Measurements from ENCODE around the gene TUBA3C. TPM values are rescaled to one million over a fixed set of nuclear protein-coding genes. Genes with fewer than 3 reads are reported as not detected.

The TUBA3C gene
- total and polyA plus RNA-seq, 2 donors from 2014 or later, result not detected

GRCh38 chr13:19183676-19184075 lies 2.1 kb upstream of the TUBA3C start:
- Histone ChIP-seq H3K36me3 (ENCODE audit: control insufficient read depth in 2 of 3, insufficient read depth in 3 of 3, low read length in 3 of 3) (no peaks in the 10 kb centered on the region), H3K27me3 (ENCODE audit: control insufficient read depth, insufficient read depth, low read length) (no peaks in the 10 kb centered on the region), H3K9me3 (ENCODE audit: control insufficient read depth in 2 of 3, insufficient read depth in 1 of 3, low read length in 3 of 3) (no peaks in the 10 kb centered on the region), H3K9ac (ENCODE audit: low read length in 3 of 3) (no peak overlapping the region), H3K4me3 (ENCODE audit: low read length in 3 of 3) (no peak overlapping the region), H3K27ac (ENCODE audit: low read depth in 2 of 2, low read length in 2 of 2) (no peak overlapping the region), H3K4me1 (ENCODE audit: control insufficient read depth in 2 of 3, insufficient read depth in 2 of 3, low read depth in 1 of 3, low read length in 3 of 3) (no peaks in the 10 kb centered on the region)
- intact Hi-C loops (cut with DNase I), result no loop called here
- no peak for FAIRE-seq
- no peak for DNase-seq
- no peak for TF ChIP-seq CTCF (IDR thresholded peaks at IDR 0.05; ENCODE audit: borderline replicate concordance, extremely low read depth, insufficient read depth)

GRCh38 chr13:19182536-19182935 lies 912 bp upstream of the TUBA3C start:
- DNase-seq, result no peak
- H3K4me1 ChIP-seq (ENCODE audit: control insufficient read depth in 2 of 3, insufficient read depth in 2 of 3, low read depth in 1 of 3, low read length in 3 of 3), result no peaks in the 10 kb centered on the region
- intact Hi-C loops (cut with DNase I), result no loop called here
- H3K27ac ChIP-seq (ENCODE audit: low read depth in 2 of 2, low read length in 2 of 2), result no peak overlapping the region
- no peak overlapping the region for H3K9ac ChIP-seq (ENCODE audit: low read length in 3 of 3)
- H3K36me3 ChIP-seq (ENCODE audit: control insufficient read depth in 2 of 3, insufficient read depth in 3 of 3, low read length in 3 of 3), result no peaks in the 10 kb centered on the region
- H3K4me3 ChIP-seq (ENCODE audit: low read length in 3 of 3), result no peak overlapping the region
- H3K9me3 ChIP-seq (ENCODE audit: control insufficient read depth in 2 of 3, insufficient read depth in 1 of 3, low read length in 3 of 3), result no peaks in the 10 kb centered on the region
- no peak for FAIRE-seq
- H3K27me3 ChIP-seq (ENCODE audit: control insufficient read depth, insufficient read depth, low read length), result no peaks in the 10 kb centered on the region
- TF ChIP-seq CTCF (IDR thresholded peaks at IDR 0.05; ENCODE audit: borderline replicate concordance, extremely low read depth, insufficient read depth), result no peak

GRCh38 chr13:19181021-19181620 lies 503 bp downstream of the TUBA3C start:
- H3K27ac ChIP-seq (ENCODE audit: low read depth in 2 of 2, low read length in 2 of 2), result no peak overlapping the region
- no peak for FAIRE-seq
- no peaks in the 10 kb centered on the region for H3K36me3 ChIP-seq (ENCODE audit: control insufficient read depth in 2 of 3, insufficient read depth in 3 of 3, low read length in 3 of 3)
- TF ChIP-seq CTCF (IDR thresholded peaks at IDR 0.05; ENCODE audit: borderline replicate concordance, extremely low read depth, insufficient read depth), result no peak
- H3K9me3 ChIP-seq (ENCODE audit: control insufficient read depth in 2 of 3, insufficient read depth in 1 of 3, low read length in 3 of 3), result no peaks in the 10 kb centered on the region
- H3K4me3 ChIP-seq (ENCODE audit: low read length in 3 of 3), result no peak overlapping the region
- no peak for DNase-seq
- intact Hi-C loops (cut with DNase I), result no loop called here
- H3K27me3 ChIP-seq (ENCODE audit: control insufficient read depth, insufficient read depth, low read length), result no peaks in the 10 kb centered on the region
- no peaks in the 10 kb centered on the region for H3K4me1 ChIP-seq (ENCODE audit: control insufficient read depth in 2 of 3, insufficient read depth in 2 of 3, low read depth in 1 of 3, low read length in 3 of 3)
- H3K9ac ChIP-seq (ENCODE audit: low read length in 3 of 3), result no peak overlapping the region

DNA sequence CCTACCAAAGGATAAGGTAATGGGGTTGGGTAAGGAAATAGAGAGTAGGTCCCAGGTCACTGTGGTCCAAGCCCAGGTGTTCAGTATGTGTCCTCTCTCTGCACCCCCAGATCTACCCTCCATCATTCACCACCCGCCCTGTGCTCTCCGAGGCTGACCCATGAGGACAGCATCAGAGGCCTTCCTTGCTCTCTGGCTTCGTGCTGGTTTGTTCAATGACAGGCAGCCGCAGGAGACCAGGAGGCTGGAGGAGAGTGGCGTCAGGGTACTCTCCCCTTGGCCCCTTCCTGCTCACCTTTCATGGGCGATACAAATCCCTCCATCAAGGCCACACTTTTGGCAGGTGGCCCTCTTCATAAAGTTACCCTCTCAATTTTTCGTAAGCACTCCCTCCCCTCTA lies 1.7 kb downstream of the TUBA3C start:
- no peaks in the 10 kb centered on the region for H3K9me3 ChIP-seq (ENCODE audit: control insufficient read depth in 2 of 3, insufficient read depth in 1 of 3, low read length in 3 of 3)
- H3K9ac ChIP-seq (ENCODE audit: low read length in 3 of 3), result no peak overlapping the region
- no peaks in the 10 kb centered on the region for H3K4me1 ChIP-seq (ENCODE audit: control insufficient read depth in 2 of 3, insufficient read depth in 2 of 3, low read depth in 1 of 3, low read length in 3 of 3)
- no peak overlapping the region for H3K27ac ChIP-seq (ENCODE audit: low read depth in 2 of 2, low read length in 2 of 2)
- intact Hi-C loops (cut with DNase I), result no loop called here
- no peak for TF ChIP-seq CTCF (IDR thresholded peaks at IDR 0.05; ENCODE audit: borderline replicate concordance, extremely low read depth, insufficient read depth)
- DNase-seq (no peak), FAIRE-seq (no peak)
- no peaks in the 10 kb centered on the region for H3K27me3 ChIP-seq (ENCODE audit: control insufficient read depth, insufficient read depth, low read length)
- no peak overlapping the region for H3K4me3 ChIP-seq (ENCODE audit: low read length in 3 of 3)
- no peaks in the 10 kb centered on the region for H3K36me3 ChIP-seq (ENCODE audit: control insufficient read depth in 2 of 3, insufficient read depth in 3 of 3, low read length in 3 of 3)

Data from kidney (tissue), 14 donors.